NK-92 (cell line): ENCODE measurements around the gene TRIM51G.
"Not testable (repeated sequence)": the region's sequence is repeated elsewhere in the genome, so short reads cannot be mapped to it uniquely, and the experiment has no call there.

Source experiments
- DNase-seq: peaks from one replicate; lab custom pipeline; 2025; ENCODE audit not compliant: unreplicated experiment; lab: John Stamatoyannopoulos, UW

The TRIM51G gene

GRCh38 chr11:48983785-48984184 is at the start of gene TRIM51G:
TRIM51G (minus strand) TSS chr11:48983885; CDS start chr11:48981695, 2,190 bp downstream.
- not testable (repeated sequence) for DNase-seq

- DNase-seq: not testable (repeated sequence)
Measured at GRCh38 chr11:49028523-49028922, 44.8 kb upstream of the TRIM51G start, which contains the start of gene TRIM49B. TRIM49B (plus strand) TSS chr11:49028823; CDS start chr11:49031600, 2,777 bp downstream.

- DNase-seq: not testable (repeated sequence)
Measured at GRCh38 chr11:48968592-48968991, 15.1 kb downstream of the TRIM51G start.

GRCh38 chr11:48955315-48956049 is 28.2 kb downstream of the TRIM51G start:
- DNase-seq: not testable (repeated sequence)

DNA sequence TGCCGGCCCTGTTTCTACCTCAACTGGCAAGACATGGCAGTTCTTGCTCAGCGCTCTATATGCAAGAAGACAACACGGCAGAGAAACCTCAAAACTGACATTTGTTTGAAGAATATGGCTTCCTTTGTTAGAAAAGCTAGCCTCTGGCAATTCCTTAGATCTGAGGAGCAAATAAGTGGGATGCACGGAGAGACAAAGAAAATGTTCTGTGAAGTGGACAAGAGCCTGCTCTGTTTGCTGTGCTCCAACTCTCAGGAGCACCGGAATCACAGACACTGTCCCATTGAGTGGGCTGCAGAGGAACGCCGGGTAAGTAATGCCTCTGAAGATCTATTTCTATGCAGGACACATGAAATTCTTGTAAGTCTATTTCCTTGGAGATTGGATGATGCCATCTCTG is 37.9 kb downstream of the TRIM51G start:
- not testable (repeated sequence) for DNase-seq
